Measurements from ENCODE around the gene ATP2B2. TPM values are rescaled to one million over a fixed set of nuclear protein-coding genes. Genes with fewer than 3 reads are reported as not detected.

The ATP2B2 gene
- polyA plus RNA-seq, 4 donors = 0.34 to 0.89 (median 0.46) TPM

DNA sequence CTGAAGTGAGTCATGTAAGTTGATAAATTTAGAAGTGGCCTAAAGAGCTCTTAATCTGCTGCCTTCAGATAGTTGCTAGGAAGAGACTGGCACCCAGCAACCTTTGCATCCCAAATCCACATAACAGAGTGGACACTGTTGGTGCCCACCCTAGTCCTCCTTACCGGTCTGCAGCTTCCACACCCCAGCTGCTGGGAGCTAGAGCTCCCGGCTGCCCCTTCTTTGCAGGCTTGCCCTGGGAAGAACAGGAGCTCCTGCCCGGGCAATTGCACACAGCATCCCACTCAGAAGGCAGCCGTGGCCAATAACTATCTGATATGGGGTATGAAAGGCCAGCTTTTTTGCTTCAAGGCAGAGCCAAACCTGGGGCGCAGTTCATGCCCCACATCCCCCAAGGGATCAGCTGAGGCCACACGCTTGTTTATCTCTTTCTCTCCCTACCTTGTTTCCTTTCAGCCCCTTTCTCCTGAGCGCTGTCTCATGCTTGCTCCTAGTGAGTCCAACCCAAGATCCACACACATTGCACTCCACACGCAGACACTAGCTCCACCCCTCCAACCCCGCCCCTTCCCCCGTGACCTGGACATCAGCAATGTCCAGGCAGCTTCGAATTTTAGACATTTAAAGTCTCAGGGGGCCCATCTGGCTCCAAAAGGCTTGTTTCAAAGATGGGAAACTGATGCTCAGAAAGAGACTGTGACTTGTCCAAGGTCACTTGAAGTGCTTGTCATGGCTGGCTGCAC lies 9.1 kb downstream of the ATP2B2 start:
- DNase-seq (ENCODE audit: low read depth in 4 of 4, low spot score in 3 of 4) = no peak

DNA sequence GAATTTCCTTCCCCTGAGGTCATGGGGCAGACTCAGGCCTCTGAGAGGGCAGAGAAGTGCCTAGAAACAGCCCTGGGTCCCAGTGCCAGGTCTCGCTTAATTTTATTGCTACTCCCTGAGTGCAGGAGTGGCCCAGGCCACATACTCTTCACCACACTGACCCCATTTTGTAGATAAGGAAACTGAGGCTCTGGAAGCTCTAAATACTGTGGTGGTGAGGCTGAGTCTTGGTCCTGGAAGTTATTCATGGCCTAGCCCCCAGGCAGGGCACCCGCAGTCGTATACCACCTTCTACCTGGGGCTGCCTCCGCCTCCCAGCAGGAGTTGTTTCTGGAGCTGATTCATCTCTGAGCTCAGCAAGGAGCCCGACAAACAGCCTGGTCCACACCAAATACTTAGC lies 9.8 kb downstream of the ATP2B2 start:
- DNase-seq (ENCODE audit: low read depth in 4 of 4, low spot score in 3 of 4) = no peak

- DNase-seq (ENCODE audit: low read depth in 4 of 4, low spot score in 3 of 4) = no peak
Measured at GRCh38 chr3:10495003-10495402, 10.4 kb downstream of the ATP2B2 start.

- no peak for DNase-seq (ENCODE audit: low read depth in 4 of 4, low spot score in 3 of 4)
Measured at GRCh38 chr3:10494180-10494579, 11.2 kb downstream of the ATP2B2 start.

DNA sequence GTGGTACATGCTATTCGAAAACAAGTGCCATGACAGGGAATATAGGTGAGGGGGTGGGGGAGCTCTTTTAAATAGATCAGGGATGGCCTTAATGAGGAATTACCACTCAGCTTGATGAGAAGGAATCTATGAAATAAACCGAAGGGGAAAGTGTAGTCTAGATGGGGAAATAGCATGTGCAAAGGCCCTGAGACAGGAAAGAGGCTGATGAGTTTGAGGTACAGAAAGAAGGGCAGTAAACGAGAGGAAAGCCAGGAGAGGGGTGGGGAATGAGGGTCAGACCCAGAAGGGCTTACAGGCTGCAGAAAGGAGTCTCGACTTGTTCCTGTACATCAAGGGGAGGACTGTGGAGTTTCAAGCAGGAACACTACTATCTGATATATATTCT lies 12.2 kb downstream of the ATP2B2 start:
- no peak for DNase-seq (ENCODE audit: low read depth in 4 of 4, low spot score in 3 of 4)

GRCh38 chr3:10492364-10493201 lies 12.8 kb downstream of the ATP2B2 start:
- no peak for DNase-seq (ENCODE audit: low read depth in 4 of 4, low spot score in 3 of 4)

DNA sequence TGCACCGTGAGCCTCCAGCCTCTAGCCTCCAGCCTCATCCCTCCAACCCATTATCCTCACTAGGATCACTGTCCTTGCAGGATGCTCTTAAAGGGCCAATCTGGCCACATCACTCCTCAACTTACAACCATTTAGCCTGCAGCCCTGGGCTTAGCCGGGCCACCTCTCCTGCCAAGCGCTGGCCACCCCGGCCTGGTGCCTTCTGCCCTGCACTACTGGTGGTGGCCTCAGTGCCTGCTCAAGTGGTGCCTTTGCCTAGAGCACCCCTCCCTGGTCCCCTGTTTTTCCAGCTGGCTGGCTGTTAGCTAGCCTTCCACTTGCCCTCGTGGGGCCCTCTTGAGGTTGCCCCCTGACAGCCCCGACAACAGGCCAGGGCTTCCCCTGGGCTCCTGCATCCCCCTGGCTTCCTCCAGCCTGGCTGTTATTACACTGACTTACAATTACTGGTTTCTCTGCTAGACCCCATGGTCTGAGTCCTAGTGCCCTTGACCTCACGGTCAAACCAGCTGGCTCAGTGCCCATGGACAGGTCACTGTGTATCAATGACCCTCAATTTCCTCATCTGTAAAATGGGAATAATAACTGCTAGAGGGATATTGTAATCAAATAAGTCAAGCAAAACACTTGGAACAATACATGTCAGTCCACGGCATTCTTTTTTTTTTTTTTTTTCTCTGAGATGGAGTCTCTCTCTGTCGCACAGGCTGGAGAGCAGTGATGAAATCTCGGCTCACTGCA lies 15.5 kb downstream of the ATP2B2 start:
- DNase-seq (ENCODE audit: low read depth in 4 of 4, low spot score in 3 of 4) = no peak

GRCh38 chr3:10487988-10488633 lies 17.3 kb downstream of the ATP2B2 start:
- no peak for DNase-seq (ENCODE audit: low read depth in 4 of 4, low spot score in 3 of 4)

GRCh38 chr3:10485806-10486205 lies 19.6 kb downstream of the ATP2B2 start:
- no peak for DNase-seq (ENCODE audit: low read depth in 4 of 4, low spot score in 3 of 4)

GRCh38 chr3:10485380-10485779 lies 20.0 kb downstream of the ATP2B2 start:
- no peak for DNase-seq (ENCODE audit: low read depth in 4 of 4, low spot score in 3 of 4)

DNA sequence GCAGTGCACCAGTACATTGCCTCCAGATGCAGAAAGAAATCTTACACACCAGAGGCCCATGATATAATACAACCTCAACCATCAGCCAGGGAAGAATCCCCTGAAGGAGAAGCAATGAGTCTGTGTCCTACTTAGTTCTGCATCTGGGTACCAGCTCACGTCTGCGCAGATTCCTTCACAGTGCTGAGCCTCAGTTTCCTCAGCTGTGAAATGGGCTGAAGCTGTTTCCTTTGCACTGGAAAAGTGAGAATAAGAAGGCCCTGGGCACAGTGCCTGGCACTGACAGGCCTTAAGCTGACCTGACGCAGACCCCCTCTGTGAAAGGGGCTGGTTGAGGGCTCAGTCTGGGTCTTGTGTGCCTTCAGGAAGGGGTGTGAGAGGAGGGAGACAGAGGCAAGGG lies 20.7 kb downstream of the ATP2B2 start:
- no peak for DNase-seq (ENCODE audit: low read depth in 4 of 4, low spot score in 3 of 4)

- no peak for DNase-seq (ENCODE audit: low read depth in 4 of 4, low spot score in 3 of 4)
Measured at GRCh38 chr3:10483686-10484345, 21.6 kb downstream of the ATP2B2 start.

GRCh38 chr3:10483364-10483675 lies 22.1 kb downstream of the ATP2B2 start:
- DNase-seq (ENCODE audit: low read depth in 4 of 4, low spot score in 3 of 4) = no peak

GRCh38 chr3:10482631-10483363 lies 22.6 kb downstream of the ATP2B2 start:
- DNase-seq (ENCODE audit: low read depth in 4 of 4, low spot score in 3 of 4) = no peak

DNA sequence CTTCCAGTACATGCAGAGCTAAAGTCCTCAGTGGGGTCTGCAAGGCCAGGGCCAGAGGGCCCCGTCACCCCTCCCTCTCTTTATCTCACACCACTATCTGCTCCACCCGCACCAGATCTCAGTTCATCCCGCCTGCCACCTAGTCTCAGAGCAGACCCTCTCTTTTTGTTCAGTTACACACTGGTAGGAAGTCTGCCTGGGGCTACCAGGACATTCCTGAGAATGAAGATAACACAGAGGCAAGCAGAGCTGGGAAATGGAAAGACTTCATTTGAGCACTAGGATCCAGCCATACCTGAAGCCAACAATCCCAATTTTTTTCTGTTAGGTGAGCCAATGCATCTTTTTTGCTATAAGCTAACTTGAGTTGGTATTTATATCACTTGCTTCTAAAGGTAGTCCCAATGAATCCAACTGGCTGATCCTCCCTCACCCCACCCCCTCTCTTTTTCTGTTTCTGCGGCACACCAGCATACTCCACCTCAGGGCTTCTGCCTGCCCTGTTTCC lies 24.5 kb downstream of the ATP2B2 start:
- DNase-seq (ENCODE audit: low read depth in 4 of 4, low spot score in 3 of 4) = no peak

DNA sequence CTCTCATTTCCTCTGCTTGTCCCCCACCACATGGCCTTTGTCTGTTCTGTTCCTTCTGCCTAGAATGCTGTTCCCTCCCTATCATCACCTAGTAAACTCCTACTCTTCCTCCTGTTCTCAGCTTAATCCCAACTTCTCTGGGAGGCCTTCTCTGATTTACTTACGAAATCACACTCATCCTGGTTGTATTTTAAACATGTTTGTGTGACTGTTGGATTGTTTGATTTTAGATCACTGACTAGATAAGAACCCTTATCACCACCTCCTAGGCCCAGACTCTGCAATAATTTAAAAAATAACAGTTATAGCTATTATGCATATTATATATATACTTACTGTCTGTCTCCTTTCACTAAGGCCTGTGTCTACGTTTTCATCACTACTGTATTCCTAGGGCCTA lies 26.1 kb downstream of the ATP2B2 start:
- no peak for DNase-seq (ENCODE audit: low read depth in 4 of 4, low spot score in 3 of 4)

DNA sequence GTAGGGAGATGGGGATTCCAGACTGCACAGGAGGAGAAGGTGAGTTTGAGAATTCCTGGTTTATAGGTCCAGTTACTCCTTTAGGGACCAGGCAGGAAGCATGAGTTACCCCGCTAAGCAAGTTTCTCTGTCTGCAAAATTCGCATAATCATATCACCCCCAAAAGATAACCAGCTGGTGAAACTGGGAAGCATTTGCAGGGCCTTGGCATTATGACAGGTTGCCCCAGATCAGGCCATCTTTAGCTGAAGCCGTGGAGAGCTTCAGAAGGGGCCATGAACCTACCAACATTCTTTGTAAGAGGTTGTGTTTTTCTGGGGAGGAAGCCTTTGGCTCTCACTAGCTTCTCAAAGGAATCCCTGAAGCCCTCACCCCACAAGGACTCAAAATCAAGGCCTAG lies 29.4 kb downstream of the ATP2B2 start:
- no peak for DNase-seq (ENCODE audit: low read depth in 4 of 4, low spot score in 3 of 4)

DNA sequence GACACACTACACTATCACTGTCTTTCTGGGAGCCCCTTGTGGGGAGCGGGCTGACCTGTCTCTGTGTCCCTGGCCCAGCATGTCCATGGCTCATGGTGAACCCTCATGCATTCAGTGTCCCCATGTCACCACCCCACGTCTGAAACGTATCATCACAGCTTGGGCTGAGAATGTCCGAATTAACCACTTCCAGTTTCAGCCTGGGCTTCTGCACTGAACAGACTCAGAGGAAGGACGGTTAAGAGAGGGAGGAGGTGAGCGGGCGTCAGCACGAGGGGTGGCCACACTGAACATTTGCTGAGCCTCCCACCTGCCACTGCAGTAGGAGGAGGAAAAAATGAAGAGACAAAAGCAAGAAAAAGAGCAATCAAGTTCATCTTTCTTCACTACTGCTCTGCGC lies 30.5 kb downstream of the ATP2B2 start:
- DNase-seq (ENCODE audit: low read depth in 4 of 4, low spot score in 3 of 4) = no peak

- DNase-seq (ENCODE audit: low read depth in 4 of 4, low spot score in 3 of 4) = no peak
Measured at GRCh38 chr3:10474275-10474646, 31.1 kb downstream of the ATP2B2 start.

Measured in left renal pelvis (tissue), 4 donors.